Keratinocyte (primary cell): ENCODE data around the gene PLB1. TPM values are rescaled to one million over a fixed set of nuclear protein-coding genes. Genes with fewer than 3 reads are reported as not detected.

ENCODE experiments used
- DNase-seq: peaks from one replicate; pipeline ENCODE4 v3.0.0-alpha.2; 2011; ENCODE audit warnings: low read depth, missing footprints, low spot score
- FAIRE-seq: peaks from 2 replicates; lab custom pipeline; 2011; peaks lifted over from hg19 to GRCh38; lab: Jason Lieb, UNC
- H2AFZ ChIP-seq: 2 replicates; pipeline ENCODE4 v1.6.0; 2012; ENCODE audit warnings: low read length, control low read depth, inconsistent platforms; ENCODE audit not compliant: control insufficient read depth
- H3K27ac ChIP-seq: 2 replicates; pipeline ENCODE4 v1.5.1; 2011; ENCODE audit warnings: low read length; ENCODE audit not compliant: control insufficient read depth, insufficient read depth
- H3K27me3 ChIP-seq: 3 replicates; pipeline ENCODE4 v1.6.0; 2011; ENCODE audit warnings: low read length; ENCODE audit not compliant: control insufficient read depth, insufficient read depth; ENCODE audit errors: extremely low read depth
- H3K36me3 ChIP-seq, 2 experiments: 2 replicates in 1 of 2; 3 replicates in 1 of 2; pipeline ENCODE4 v1.5.1; 2011; ENCODE audit warnings: low read length in 2 of 2, mild to moderate bottlenecking in 1 of 2; ENCODE audit not compliant: control insufficient read depth in 2 of 2, insufficient read depth in 2 of 2; ENCODE audit errors: extremely low read depth in 1 of 2
- H3K4me1 ChIP-seq: 3 replicates; pipeline ENCODE4 v1.5.1; 2011; ENCODE audit warnings: low read length; ENCODE audit not compliant: control insufficient read depth, insufficient read depth; ENCODE audit errors: extremely low read depth
- H3K4me2 ChIP-seq: 3 replicates; pipeline ENCODE4 v1.6.0; 2011; ENCODE audit warnings: low read depth, low read length; ENCODE audit not compliant: control insufficient read depth, insufficient read depth; ENCODE audit errors: extremely low read depth
- H3K4me3 ChIP-seq, 3 experiments: fragments of 200-600 bp in 1 of 3; sonication (generic) in 1 of 3; 2 replicates in 2 of 3; 3 replicates in 1 of 3; pipeline ENCODE4 v1.5.1; 2011 to 2016; ENCODE audit warnings: low read length in 3 of 3, mild to moderate bottlenecking in 3 of 3, control low read depth in 2 of 3, inconsistent platforms in 1 of 3, low read depth in 1 of 3, mixed read lengths in 1 of 3, mixed run types in 1 of 3, moderate library complexity in 1 of 3; ENCODE audit not compliant: control insufficient read depth in 2 of 3, insufficient read depth in 2 of 3; ENCODE audit errors: extremely low read depth in 1 of 3
- H3K79me2 ChIP-seq: 2 replicates; pipeline ENCODE4 v1.6.0; 2012; ENCODE audit warnings: low read length; ENCODE audit not compliant: control insufficient read depth, insufficient read depth
- H3K9ac ChIP-seq: 3 replicates; pipeline ENCODE4 v1.6.0; 2011; ENCODE audit warnings: low read length; ENCODE audit not compliant: control insufficient read depth, insufficient read depth; ENCODE audit errors: extremely low read depth
- H3K9me1 ChIP-seq: 3 replicates; pipeline ENCODE4 v1.6.0; 2011; ENCODE audit warnings: low read length; ENCODE audit not compliant: control insufficient read depth, insufficient read depth; ENCODE audit errors: extremely low read depth
- H3K9me3 ChIP-seq: 2 replicates; pipeline ENCODE4 v1.5.1; 2012; ENCODE audit warnings: low read depth, low read length; ENCODE audit not compliant: control insufficient read depth
- H4K20me1 ChIP-seq: 3 replicates; pipeline ENCODE4 v1.6.0; 2011; ENCODE audit warnings: low read length; ENCODE audit not compliant: control insufficient read depth, insufficient read depth; ENCODE audit errors: extremely low read depth
- CTCF ChIP-seq, 3 experiments: IDR thresholded peaks in 1 of 3; conservative IDR thresholded peaks in 1 of 3; optimal IDR thresholded peaks in 1 of 3; 2 replicates in 2 of 3; 3 replicates in 1 of 3; pipeline versions ENCODE3 to v1.5.1; 2011; ENCODE audit warnings: low read length in 3 of 3, mild to moderate bottlenecking in 3 of 3, moderate library complexity in 2 of 3, control low read depth in 1 of 3, inconsistent platforms in 1 of 3; ENCODE audit not compliant: insufficient read depth in 2 of 3; ENCODE audit errors: extremely low read depth in 1 of 3
- EZH2 ChIP-seq: IDR thresholded peaks from one replicate; pipeline ENCODE4 v1.6.1; 2012; ENCODE audit warnings: inconsistent platforms, mild to moderate bottlenecking, low read length, moderate library complexity
- dilution Hi-C: fragments of 300-500 bp; cut with MboI; formaldehyde crosslinking; loops from one replicate; pipeline ENCODE4 v1.7.0; 2020; ENCODE audit warnings: low sequenced_read_pairs; ENCODE audit not compliant: extremely low pct_ligation_motif_present
- polyA plus RNA-seq, 5 experiments: library from polyadenylated mRNA; depleted of rRNA in 3 of 5; stranded (reverse) in 3 of 5; stranded (forward) in 1 of 5; unstranded in 1 of 5; fragments of >200 nt; gene quantifications; 1 replicate in 1 of 5; 2 replicates in 3 of 5; 3 replicates in 1 of 5; pipeline versions ENCODE4 v1.2.1 to v1.2.3, GENCODE V29; 2011 to 2012; ENCODE audit warnings: missing spikeins in 2 of 5, low read depth in 1 of 5, low replicate concordance in 1 of 5

The PLB1 gene
- polyA plus RNA-seq, 1 donor (not counting 4 experiments of a cell fraction or from before 2014, with no cell fraction given) = 6.7 TPM

- H3K4me2 ChIP-seq = no peak overlapping the region
Observed at GRCh38 chr2:28528206-28528605, 32.3 kb downstream of the PLB1 start.

GRCh38 chr2:28530782-28531181 is 34.9 kb downstream of the PLB1 start:
- H3K79me2 ChIP-seq = no peaks in the 10 kb centered on the region
- TF ChIP-seq CTCF (optimal IDR thresholded peaks at IDR 0.05 in 1 of 3, IDR thresholded peaks at IDR 0.05 in 1 of 3, conservative IDR thresholded peaks at IDR 0.05 in 1 of 3; ENCODE audit: extremely low read depth in 1 of 3, insufficient read depth in 2 of 3, low read length in 3 of 3) (no peak), EZH2 (no peak)
- H2AFZ ChIP-seq = no peak overlapping the region
- H3K27me3 ChIP-seq = peaks cover 3% of the 10 kb centered on the region
- H3K36me3 ChIP-seq = no peaks in the 10 kb centered on the region
- no peak overlapping the region for H3K4me3 ChIP-seq
- H3K4me1 ChIP-seq = no peaks in the 10 kb centered on the region
- no peak overlapping the region for H3K9ac ChIP-seq
- H3K27ac ChIP-seq = no peak overlapping the region
- no peak overlapping the region for H3K4me2 ChIP-seq
- dilution Hi-C loops = no loop called here
- FAIRE-seq = no peak
- DNase-seq = no peak
- no peaks in the 10 kb centered on the region for H3K9me3 ChIP-seq
- H3K9me1 ChIP-seq = no peaks in the 10 kb centered on the region
- no peaks in the 10 kb centered on the region for H4K20me1 ChIP-seq

More at GRCh38 chr2:28528206-28528605, 32.3 kb downstream of the PLB1 start:
- Histone ChIP-seq H4K20me1 (no peaks in the 10 kb centered on the region), H3K27ac (no peak overlapping the region), H2AFZ (no peak overlapping the region), H3K27me3 (peaks cover 3% of the 10 kb centered on the region), H3K4me3 (no peak overlapping the region), H3K4me1 (no peaks in the 10 kb centered on the region), H3K9me3 (no peaks in the 10 kb centered on the region), H3K36me3 (no peaks in the 10 kb centered on the region), H3K9me1 (no peaks in the 10 kb centered on the region), H3K79me2 (no peaks in the 10 kb centered on the region), H3K9ac (no peak overlapping the region)
- dilution Hi-C loops = no loop called here
- no peak for DNase-seq
- TF ChIP-seq EZH2 = no peak
- FAIRE-seq = no peak

- H3K9ac ChIP-seq = no peak overlapping the region
- H3K9me1 ChIP-seq = no peaks in the 10 kb centered on the region
- H2AFZ ChIP-seq = no peak overlapping the region
- no peaks in the 10 kb centered on the region for H3K79me2 ChIP-seq
- H3K36me3 ChIP-seq = no peaks in the 10 kb centered on the region
- H3K27ac ChIP-seq = no peak overlapping the region
- FAIRE-seq = no peak
- DNase-seq = no peak
- H4K20me1 ChIP-seq = no peaks in the 10 kb centered on the region
- no peak overlapping the region for H3K4me2 ChIP-seq
- TF ChIP-seq CTCF (optimal IDR thresholded peaks at IDR 0.05 in 1 of 3, IDR thresholded peaks at IDR 0.05 in 1 of 3, conservative IDR thresholded peaks at IDR 0.05 in 1 of 3; ENCODE audit: extremely low read depth in 1 of 3, insufficient read depth in 2 of 3, low read length in 3 of 3) (no peak), EZH2 (no peak)
- no peak overlapping the region for H3K4me3 ChIP-seq
- no peaks in the 10 kb centered on the region for H3K9me3 ChIP-seq
- dilution Hi-C loops = no loop called here
- H3K27me3 ChIP-seq = peaks cover 3% of the 10 kb centered on the region
- no peaks in the 10 kb centered on the region for H3K4me1 ChIP-seq
Observed at GRCh38 chr2:28532399-28532798, 36.5 kb downstream of the PLB1 start.
